SK-N-SH treated with all-trans-retinoic acid at 6 μM for 48 hours (cell line): Measurements from ENCODE around the gene APOBEC4.

ENCODE experiments used
- ARNTL ChIP-seq: fragments of 450-650 bp; formaldehyde crosslinking; IDR thresholded peaks from 2 replicates; pipeline ENCODE4 v1.5.0; 2020; ENCODE audit warnings: low read depth, mild to moderate bottlenecking, moderate library complexity, borderline replicate concordance
- BACH2 ChIP-seq: fragments of 250-450 bp; sonication (Bioruptor Pico); IDR thresholded peaks from 2 replicates; pipeline ENCODE4 v1.9.0; 2021; ENCODE audit warnings: mild to moderate bottlenecking, borderline replicate concordance
- CSDC2 ChIP-seq: fragments of 250-450 bp; sonication (Bioruptor Pico); IDR thresholded peaks from 2 replicates; pipeline ENCODE4 v1.5.0; 2020; ENCODE audit warnings: mild to moderate bottlenecking, moderate library complexity
- CSRNP3 ChIP-seq: fragments of 250-450 bp; sonication (Bioruptor Pico); IDR thresholded peaks from 2 replicates; pipeline ENCODE4 v1.5.1; 2021; ENCODE audit warnings: mild to moderate bottlenecking, moderate library complexity
- ESRRG ChIP-seq: fragments of 250-450 bp; sonication (Bioruptor Pico); IDR thresholded peaks from 2 replicates; pipeline ENCODE4 v1.6.1; 2021; ENCODE audit warnings: mild to moderate bottlenecking
- PATZ1 ChIP-seq: fragments of 250-450 bp; sonication (Bioruptor Pico); IDR thresholded peaks from 2 replicates; pipeline ENCODE4 v1.8.0; 2020; ENCODE audit warnings: mild to moderate bottlenecking, moderate library complexity, borderline replicate concordance
- POU6F1 ChIP-seq: fragments of 250-450 bp; sonication (Bioruptor Pico); IDR thresholded peaks from 2 replicates; pipeline ENCODE4 v1.8.0; 2021; ENCODE audit warnings: low read depth, mild to moderate bottlenecking, moderate library complexity, borderline replicate concordance
- PPARA ChIP-seq: fragments of 250-450 bp; sonication (Bioruptor Pico); IDR thresholded peaks from 2 replicates; pipeline ENCODE4 v1.5.0; 2020; ENCODE audit warnings: mild to moderate bottlenecking, borderline replicate concordance
- RARB ChIP-seq: fragments of 250-450 bp; sonication (Bioruptor Pico); IDR thresholded peaks from 2 replicates; pipeline ENCODE4 v1.8.0; 2021; ENCODE audit warnings: mild to moderate bottlenecking, moderate library complexity
- TSHZ2 ChIP-seq: fragments of 250-450 bp; sonication (Bioruptor Pico); IDR thresholded peaks from 2 replicates; pipeline ENCODE4 v1.5.0; 2020; ENCODE audit warnings: mild to moderate bottlenecking, moderate library complexity
- ZFP3 ChIP-seq: fragments of 250-450 bp; sonication (Bioruptor Pico); IDR thresholded peaks from 2 replicates; pipeline ENCODE4 v1.5.0; 2020; ENCODE audit warnings: mild to moderate bottlenecking, moderate library complexity
- ZNF70 ChIP-seq: fragments of 450-650 bp; formaldehyde crosslinking; IDR thresholded peaks from 2 replicates; pipeline ENCODE4 v1.5.0; 2020; ENCODE audit warnings: mild to moderate bottlenecking, moderate library complexity

- TF ChIP-seq RARB (CRISPR knock-in tag) (no peak), PATZ1 (no peak), ZFP3 (CRISPR knock-in tag) (no peak), CSDC2 (CRISPR knock-in tag) (no peak), POU6F1 (CRISPR knock-in tag) (no peak), TSHZ2 (CRISPR knock-in tag) (no peak), ZNF70 (CRISPR knock-in tag) (no peak), ARNTL (CRISPR knock-in tag) (no peak), ESRRG (CRISPR knock-in tag) (no peak), BACH2 (CRISPR knock-in tag) (no peak), PPARA (CRISPR knock-in tag) (no peak), CSRNP3 (CRISPR knock-in tag) (no peak)
Measured at GRCh38 chr1:183628537-183628936, 24.6 kb downstream of the APOBEC4 start.
